Muscle of back (tissue), 11 donors: Measurements from ENCODE around the gene F7. TPM values are rescaled to one million over a fixed set of nuclear protein-coding genes. Genes with fewer than 3 reads are reported as not detected.

Experiments used
- DNase-seq, 3 donors: peaks; one replicate each; pipeline versions ENCODE4 v3.0.0 to v3.0.0-alpha.2; 2013
- polyA plus RNA-seq, 10 donors: library from polyadenylated mRNA; unstranded; fragments of 120-200 nt; gene quantifications; one replicate each; pipeline ENCODE4 v1.2.1, GENCODE V29; 2013; ENCODE audit not compliant: insufficient read length in 10 of 10

Gene F7
- polyA plus RNA-seq, 10 donors, result 0.40 to 3.6 (median 1.8) TPM

DNA sequence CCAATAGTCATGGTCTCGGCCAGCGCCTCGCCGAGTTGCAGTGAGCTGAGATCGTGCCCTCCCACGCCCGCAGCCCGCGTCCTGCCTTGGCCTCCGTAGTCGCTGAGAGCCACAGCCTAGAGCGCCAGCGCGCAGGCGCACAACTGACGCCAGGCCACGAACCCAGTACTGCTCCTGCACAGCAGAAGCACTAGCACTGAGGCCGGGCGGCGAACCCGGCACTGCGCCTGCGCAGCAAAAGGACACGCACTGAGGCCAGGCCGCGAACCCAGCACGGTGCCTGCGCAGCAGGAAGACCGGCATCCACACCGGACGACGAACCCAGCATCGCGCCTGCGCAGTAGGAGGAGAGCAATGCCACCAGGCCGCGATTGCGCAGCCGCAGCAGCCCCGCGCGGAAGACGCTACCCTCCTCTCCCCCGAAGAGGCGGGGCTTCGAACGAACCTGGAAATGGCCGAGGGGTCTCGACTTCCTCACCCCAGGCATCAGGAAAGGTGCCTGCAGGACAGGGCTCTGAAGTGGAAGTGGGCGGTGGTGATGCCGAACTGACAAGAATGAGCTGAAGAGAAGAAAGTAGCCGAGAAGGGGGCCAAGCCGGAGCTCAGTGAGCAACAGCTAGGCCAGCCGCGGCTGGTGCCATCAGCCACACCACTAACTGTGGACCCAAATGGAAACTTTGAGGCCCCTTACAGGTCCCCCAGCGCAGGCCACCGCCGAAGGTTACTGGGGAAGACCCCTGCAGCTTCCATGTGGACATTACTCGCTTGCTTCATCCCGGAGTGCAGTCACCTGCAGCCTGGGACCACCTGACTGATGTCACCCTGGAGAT is 24.5 kb downstream of the F7 start:
- peak in 2 of 3 donors; percentile 10 to 48 for DNase-seq

DNA sequence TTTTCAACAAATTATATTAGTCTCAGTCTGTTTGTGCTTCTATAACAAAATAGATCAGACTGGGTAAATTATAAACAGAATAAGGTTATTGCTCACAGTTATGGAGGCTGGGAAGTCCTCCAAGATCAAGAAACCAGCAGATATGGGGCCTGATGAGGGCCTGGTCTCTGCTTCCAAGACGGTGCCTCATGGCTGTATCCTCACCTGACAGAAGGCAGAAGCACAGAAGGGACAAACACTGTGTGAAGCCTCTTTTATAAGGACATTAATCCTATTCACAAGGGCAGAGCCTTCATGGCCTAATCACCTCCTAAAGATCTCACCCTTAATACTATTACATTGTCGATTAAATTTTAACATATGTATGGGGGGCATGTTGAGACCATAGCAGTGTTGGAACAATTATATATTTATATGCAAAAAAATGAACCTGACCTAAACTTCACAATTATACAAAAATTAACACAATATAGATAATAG is 29.7 kb downstream of the F7 start:
- DNase-seq, result no peak

DNA sequence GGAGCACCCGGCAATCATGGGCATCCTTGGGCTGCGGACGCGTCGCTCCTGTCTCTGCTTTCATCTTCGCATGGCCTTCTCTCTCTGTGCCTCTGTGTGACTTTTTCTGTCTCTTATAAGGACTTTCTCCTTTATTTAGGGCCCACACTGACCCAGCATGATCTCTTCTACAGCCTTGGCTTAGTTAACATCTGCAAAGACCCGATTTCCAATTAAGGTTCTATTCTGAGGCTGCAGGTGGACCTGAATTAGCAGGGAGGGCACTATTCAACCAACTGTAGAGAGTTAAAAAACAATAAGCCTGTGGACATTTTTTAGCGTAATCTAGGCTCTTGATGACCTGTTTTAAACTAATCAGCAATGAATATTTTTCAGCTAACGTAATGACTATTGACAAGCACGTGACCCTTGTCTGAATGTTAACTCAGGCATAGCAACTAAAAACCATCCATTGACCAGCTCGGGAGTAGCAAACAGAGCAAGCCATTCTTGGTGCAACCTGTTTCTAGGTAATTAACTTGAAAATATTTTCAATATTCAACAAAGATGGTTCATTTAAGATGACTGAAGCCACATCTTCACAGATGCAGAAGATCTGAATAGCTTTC is 32.2 kb downstream of the F7 start:
- DNase-seq, result no peak

DNA sequence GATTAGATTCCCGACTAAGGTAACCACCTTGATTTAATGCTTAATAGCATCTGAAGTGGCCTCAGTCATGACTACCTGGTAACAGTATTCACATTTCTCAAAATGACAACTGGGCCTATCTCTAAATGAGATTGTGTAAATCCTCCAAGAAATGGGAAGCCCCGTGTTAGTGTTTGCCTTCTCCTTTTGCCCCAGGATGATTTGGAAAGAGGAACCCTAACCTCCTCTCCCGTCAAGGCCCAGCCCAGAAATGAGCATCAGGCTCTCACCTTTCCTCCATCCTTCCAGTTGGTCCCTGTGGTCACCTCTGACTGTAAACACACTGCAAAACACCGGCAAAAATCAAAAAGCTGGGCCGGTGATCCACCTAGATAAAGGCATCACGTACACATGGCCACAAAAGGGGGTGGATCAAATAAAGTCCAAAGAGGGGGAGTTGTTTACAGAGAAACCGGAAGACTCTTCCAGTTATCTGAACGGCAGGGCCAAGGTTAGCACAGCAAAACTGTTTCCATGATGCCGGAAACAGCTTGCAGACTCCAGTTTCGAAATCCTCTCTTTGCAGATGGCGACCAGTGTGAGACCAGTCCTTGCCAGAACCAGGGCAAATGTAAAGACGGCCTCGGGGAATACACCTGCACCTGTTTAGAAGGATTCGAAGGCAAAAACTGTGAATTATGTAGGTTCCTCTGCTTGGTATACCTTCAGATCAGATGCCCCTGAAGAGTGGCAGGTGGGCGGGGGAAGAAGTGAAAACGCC is 33.4 kb downstream of the F7 start:
- DNase-seq, result no peak

DNA sequence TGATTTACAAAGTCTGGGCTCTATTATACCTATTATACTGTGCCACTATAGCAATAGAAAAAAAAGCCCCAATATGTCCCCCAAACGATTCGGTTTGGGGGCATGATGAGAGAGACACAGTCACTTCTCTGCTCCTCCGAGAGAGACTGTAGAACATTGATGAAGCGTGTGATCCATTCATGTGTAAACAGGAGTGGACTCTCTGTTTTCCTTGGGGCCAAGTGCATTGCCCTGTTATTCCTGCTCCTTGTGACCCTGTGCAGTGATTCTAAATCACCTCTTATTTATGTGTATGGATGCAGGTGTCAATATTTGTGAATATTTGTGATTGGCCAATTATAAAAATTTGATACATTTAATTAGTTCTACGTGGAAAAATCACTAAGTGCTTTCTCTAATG is 34.0 kb downstream of the F7 start:
- no peak for DNase-seq

DNA sequence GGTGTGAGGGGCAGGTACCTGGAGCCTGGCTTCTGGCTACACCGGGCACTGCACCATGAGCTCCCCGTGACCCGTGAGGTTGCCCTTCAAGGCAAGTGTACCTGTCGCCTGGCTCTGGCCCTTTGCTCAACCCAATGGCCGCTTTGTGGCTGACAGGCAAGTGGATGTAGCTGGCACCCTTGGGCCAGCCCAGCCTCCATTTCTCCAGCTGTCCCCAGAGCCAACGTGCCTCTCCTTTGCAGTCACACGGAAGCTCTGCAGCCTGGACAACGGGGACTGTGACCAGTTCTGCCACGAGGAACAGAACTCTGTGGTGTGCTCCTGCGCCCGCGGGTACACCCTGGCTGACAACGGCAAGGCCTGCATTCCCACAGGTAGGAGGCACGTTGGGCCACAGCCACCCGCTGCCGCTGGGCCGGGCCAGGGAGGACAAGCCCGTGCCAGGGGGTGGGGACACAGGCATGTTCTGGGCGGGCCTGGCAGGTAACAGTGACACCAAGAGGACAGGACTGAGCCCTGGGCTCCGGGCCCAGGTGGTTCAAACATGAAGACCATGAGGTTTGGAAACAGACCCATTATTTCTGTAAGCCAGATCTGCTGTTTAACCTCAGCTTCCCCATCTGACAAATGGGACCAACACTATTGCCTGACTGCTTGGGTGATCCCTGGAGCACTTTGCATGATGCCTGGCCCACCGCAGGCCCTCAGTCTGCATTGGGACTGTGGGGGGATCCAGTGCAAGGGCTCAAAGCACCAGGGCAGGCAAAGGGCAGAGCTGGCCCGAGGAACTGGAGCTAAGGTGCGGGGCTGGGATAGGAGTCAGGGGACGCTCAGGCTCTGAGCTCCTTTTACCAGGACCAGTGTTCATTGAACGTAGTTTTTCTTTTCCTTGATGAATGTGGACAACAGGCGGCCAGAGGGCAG is 35.3 kb downstream of the F7 start:
- DNase-seq, result no peak

DNA sequence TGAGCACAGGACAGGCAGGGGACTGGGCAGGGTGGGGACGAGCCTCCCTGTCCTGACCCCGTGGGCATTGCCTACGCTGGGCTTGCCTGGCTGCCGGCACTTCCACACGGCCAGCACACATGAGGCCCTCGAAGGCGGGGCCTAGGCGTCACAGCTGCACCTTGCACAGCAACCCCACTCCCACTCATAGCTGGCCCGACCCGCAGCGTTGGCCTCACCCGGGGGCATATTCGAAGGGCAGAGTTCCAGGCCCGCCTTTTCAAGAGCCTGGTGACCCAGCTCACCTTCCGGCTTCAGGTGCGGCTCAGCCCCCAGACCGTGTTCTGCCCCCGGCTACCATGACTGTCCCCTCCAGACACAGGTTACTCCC is 36.0 kb downstream of the F7 start:
- DNase-seq, result no peak

DNA sequence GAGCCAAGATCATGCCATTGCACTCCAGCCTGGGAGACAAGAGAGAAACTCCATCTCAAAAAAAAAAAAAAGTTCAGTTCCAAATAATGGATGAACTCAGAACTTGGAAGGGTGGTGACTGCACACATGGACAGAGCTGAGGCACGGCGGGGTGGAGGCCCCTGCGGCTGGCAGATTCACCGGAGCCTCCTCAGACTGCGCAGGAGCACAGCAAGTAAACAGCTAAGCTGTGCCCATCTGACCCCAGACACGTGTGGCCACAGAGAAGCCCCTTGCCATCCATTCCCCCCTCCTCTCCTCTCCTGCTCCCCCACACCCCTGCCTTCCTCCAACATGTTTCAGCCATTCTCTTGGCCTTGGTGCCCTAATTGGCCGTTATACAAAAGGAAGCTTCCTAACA is 37.3 kb downstream of the F7 start:
- DNase-seq, result no peak

DNA sequence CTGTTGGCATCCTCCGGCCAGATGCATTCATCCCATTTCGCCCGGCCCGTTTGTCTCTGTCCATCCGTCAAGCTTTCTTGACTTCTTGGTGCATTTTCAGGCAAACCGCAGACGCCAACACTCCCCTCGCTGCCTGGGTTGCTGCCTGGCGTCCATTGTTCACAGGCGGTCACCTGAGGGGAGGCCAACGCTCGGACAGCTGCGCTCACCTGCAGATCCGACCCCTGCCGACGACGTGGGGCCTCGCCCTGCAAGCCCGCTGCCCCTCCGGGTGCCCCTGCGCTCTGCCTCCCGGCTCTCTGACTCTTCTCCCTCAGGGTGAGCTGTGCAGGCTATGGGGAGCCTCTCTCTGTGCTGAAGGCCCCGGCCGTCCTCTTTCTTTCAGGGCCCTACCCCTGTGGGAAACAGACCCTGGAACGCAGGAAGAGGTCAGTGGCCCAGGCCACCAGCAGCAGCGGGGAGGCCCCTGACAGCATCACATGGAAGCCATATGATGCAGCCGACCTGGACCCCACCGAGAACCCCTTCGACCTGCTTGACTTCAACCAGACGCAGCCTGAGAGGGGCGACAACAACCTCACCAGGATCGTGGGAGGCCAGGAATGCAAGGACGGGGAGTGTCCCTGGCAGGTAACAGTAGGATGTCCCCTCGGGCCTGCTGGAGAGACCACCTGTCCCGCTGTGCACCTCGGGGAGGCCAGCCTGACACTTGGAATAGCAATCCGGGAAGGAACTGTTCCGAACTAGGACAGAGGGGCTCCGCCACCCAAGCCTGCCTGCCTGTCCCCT is 38.1 kb downstream of the F7 start:
- no peak for DNase-seq

DNA sequence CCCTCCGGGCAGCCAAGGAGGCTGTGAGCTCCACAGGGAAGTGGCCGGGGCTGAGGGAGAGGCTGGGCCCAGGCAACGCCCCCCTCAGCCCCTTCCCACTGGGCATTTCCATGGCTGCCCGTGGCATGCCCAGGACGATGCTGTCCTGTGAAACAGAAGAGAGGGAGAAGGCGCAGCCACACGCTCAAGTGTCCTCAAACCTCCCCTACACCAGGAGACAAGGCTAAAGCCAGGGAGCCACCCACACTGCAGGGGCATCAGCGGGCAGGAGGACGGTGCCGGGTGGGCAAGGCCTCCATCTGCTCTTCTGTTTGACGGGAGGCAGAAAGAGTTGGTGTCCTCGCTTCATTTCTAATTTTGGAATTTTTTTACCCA is 38.7 kb downstream of the F7 start:
- DNase-seq, result no peak

DNA sequence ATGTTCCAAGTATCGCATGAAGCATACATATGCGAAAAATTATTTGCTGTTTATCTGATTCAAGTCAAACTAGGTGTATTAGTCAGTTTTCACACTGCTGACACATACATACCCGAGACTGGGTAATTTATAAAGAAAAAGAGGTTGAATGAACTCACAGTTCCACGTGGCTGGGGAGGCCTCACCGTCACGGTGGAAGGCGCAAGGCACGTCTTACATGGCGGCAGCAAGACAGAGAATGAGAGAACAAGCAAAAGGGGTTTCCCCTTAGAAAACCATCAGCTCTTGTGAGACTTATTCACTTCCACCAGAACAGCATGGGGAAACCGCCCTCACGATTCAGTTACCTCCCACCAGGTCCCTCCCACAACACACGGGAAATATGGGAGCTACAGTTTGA is 39.9 kb downstream of the F7 start:
- DNase-seq, result no peak

DNA sequence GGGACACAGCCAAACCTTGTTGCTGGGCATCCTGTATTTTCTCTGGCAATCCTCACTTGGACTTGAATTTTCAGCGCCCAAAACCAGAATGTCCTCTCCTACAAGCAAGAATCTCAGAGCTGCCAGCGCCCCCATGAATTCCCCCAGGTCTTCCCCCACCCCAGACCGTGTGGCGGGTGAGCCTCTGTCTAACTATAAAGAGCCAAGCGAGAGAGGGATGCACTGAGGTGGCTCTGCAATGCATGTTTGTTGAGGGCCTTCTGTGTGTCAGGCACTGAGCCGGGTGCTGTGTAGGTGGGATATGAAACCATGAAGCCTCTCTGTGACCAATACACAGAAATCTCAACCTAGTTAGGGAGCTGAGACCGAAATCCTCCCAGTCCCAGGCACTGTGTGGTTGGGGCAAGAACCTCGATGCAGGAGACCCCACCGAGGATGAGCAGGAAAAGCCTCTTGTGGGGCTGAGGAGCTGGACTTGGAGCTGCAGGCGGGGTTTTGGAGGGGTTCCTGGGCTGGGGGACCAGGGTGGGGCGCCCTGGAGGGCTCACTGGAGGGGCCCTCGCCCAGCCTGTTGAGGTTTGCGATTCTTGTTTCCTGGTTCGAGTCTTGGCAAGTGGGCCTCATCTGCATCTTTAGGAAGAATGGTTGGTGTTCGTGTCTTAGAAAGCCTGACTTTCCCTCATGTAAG is 40.5 kb downstream of the F7 start:
- no peak for DNase-seq

DNA sequence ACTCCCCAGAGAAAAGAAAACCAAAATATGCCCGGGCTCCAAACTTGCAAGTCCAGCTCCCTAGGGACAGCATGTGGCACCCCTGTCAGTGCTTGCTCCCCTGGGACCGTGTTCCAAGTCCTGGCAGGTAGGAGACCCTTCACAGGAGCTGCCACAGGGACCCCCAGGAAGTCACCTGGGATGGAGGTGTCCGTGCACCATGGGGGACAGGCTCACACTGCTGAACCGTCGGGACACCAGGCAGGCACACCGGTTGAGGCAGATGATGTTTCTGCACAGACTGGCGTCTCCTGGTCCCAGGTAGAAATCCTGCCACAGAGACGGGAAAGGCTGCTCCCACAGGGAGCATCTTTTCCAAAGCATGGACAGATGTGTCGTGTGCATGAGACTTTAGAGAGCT is 41.2 kb downstream of the F7 start:
- DNase-seq, result no peak

DNA sequence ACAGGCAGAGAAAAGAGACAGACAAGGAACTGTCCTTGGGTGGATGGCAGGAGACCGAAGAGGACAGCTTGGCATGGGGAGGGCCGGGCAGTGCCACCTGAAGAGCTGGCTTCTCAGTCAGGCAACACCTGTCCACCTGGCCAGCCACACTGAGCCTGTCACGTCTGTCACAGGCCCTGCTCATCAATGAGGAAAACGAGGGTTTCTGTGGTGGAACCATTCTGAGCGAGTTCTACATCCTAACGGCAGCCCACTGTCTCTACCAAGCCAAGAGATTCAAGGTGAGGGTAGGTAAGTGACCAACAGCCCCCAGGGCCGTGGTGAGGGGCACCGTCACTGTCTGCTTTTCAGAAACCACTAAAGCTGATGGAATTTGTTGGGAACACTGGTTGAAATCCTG is 41.6 kb downstream of the F7 start:
- no peak for DNase-seq

DNA sequence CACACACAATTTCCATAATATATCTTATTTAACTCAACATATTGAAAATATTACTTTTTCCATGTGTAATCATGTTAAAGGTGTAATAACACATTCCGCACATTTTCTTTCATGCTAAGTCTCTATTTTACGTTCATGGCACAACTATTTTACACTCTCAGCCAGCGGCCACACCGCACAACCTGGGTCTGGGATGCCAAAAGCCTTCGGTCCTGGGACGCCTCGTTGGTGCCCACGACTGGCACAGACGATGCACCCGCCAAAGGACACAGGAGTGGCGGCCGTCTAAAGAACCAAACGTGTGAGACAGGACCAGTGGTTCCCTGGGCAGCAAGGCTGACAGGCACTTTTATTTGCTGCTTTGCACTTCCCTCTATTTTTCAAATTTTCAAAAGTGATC is 42.8 kb downstream of the F7 start:
- DNase-seq, result no peak

DNA sequence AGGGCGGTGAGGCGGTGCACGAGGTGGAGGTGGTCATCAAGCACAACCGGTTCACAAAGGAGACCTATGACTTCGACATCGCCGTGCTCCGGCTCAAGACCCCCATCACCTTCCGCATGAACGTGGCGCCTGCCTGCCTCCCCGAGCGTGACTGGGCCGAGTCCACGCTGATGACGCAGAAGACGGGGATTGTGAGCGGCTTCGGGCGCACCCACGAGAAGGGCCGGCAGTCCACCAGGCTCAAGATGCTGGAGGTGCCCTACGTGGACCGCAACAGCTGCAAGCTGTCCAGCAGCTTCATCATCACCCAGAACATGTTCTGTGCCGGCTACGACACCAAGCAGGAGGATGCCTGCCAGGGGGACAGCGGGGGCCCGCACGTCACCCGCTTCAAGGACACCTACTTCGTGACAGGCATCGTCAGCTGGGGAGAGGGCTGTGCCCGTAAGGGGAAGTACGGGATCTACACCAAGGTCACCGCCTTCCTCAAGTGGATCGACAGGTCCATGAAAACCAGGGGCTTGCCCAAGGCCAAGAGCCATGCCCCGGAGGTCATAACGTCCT is 43.4 kb downstream of the F7 start:
- DNase-seq, result no peak

DNA sequence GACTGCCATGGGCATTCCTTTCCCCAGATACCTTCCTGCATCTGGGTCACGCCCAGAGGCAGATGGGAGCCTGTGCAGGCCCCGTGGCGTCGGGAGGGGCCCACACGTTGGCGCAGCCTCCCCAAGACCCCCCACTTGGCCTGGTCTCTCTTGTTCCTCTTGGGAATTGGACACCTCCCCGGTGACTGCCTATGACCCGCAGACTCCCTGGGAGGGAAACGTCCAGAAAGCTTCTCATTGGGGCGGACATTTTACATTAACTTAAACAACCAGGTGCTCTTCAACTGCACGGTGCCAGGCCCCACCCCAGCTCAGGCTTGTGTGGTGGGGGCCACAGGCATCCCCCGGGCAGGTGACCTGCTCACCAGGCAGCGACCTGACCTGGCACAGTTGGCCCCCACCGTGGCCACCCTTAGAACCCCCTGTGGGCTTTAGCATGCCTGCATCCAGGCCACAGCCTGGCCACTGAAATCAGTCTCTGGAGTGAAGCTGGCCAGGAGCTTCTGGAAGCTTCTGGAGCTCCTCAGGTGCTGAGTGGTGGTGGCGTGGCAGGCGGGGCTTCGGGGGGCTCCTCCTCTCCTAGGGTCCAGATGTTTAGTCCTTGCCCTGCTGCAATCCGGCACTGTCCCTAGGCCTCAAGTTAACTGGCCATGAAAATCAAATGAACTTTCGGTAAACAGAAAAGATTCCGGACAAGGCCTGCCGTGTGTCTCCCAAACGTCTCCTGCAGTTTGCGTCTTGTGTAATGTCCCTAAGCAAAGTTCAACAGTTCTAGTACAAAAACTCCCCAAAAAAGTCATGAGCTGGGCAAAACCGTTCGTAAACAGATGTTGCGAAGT is 44.3 kb downstream of the F7 start:
- DNase-seq, result no peak

DNA sequence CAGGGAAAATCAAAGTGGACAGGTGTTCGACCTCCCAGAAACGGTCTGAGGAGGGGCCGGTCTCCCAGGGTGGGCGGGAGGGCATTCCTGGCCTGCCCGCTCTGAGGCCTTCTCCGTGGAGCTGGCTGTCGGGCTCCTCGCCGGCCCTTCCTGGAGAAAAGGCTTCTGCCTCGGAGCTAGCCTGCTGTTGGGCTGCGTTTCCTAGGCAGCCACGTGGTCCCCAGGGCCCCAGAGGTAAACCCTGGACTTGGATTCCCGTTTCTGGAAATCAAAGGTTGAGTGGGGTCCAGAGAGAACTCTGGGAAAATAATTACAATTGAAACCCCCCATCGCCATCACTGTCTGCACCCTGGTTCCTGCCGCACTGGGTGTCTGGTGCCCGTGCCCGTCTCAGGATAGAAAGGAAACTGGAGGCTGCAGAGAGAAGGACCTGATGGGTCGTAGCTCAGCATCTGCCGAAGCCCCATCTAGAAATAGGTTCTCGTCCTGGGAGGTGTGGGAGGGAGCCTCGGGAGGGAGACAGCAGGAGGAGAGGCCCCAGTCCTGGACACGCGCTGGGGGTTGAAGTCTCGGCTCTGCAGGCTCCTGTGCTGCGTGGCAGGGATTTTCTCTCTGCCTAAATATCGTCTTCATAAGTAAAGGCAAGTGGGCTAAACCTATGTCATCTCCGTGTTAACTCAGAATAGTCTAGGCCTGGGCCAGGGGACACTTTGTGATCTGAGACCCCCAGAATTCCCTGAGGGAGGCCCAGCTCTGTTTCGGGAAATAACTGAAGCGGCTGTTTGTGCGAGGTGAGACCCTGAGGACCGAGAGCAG is 45.2 kb downstream of the F7 start:
- DNase-seq, result no peak
